NB4 (cell line): ENCODE results near the gene ARAP2.

Experiments used
- DNase-seq: peaks from one replicate; pipeline ENCODE4 v3.0.0; 2010; ENCODE audit warnings: low read depth
- H3K4me3 ChIP-seq: one replicate; pipeline ENCODE4 v1.5.1; 2011; ENCODE audit warnings: mild to moderate bottlenecking, low read depth, low read length, moderate library complexity
- CTCF ChIP-seq: IDR thresholded peaks from one replicate; pipeline ENCODE4 v1.5.1; 2012; ENCODE audit warnings: low read depth, low read length
- MAX ChIP-seq: IDR thresholded peaks from 2 replicates; pipeline ENCODE4 v1.6.1; 2011; ENCODE audit warnings: low read depth, low read length
- MYC ChIP-seq: IDR thresholded peaks from 2 replicates; pipeline ENCODE4 v1.6.1; 2011; ENCODE audit warnings: low read depth, low read length
- POLR2A ChIP-seq: IDR thresholded peaks from 2 replicates; pipeline ENCODE4 v1.6.1; 2011; ENCODE audit warnings: mild to moderate bottlenecking; ENCODE audit not compliant: insufficient read length; ENCODE audit errors: extremely low read depth

Gene ARAP2

GRCh38 chr4:36024901-36025660, 219.2 kb downstream of the ARAP2 start:
- TF ChIP-seq CTCF = no peak
- no peak for TF ChIP-seq MYC
- no peak for TF ChIP-seq POLR2A
- TF ChIP-seq MAX = no peak
- no peak overlapping the region for H3K4me3 ChIP-seq
- no peak for DNase-seq

- TF ChIP-seq MYC = no peak
- no peak for TF ChIP-seq CTCF
- TF ChIP-seq POLR2A = no peak
- no peak for TF ChIP-seq MAX
- DNase-seq = no peak
- H3K4me3 ChIP-seq = no peak overlapping the region
Measured at GRCh38 chr4:36020351-36020750, 224.0 kb downstream of the ARAP2 start.
